GM12873 (cell line): Measurements from ENCODE around the gene ST3GAL5.

ENCODE experiments used
- CTCF ChIP-seq: IDR thresholded peaks from 2 replicates; pipeline ENCODE4 v1.5.1; 2012; ENCODE audit warnings: low read depth, mild to moderate bottlenecking, moderate library complexity, low read length, control low read depth; ENCODE audit not compliant: insufficient read depth; ENCODE audit errors: missing control alignments

Gene ST3GAL5

DNA sequence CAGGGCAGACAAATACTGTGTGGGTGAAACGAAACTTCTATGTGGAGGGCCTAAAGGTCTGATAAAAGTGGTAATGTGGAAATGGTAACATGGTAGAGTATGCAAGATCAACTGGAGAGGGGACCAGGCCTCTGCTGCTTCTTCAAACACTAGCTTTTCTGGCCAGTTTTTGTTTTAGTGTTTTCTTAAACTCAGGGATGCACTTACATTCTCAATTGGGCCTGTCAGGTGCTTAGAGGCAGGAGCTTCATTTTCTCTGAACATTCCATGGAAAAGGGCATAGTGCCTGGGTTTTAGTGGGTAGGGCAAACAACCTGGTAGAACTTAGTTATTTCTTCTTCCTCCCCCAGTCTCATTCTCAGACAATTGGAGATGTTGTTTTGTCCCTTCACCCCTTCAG lies 10.5 kb upstream of the ST3GAL5 start:
- no peak for TF ChIP-seq CTCF

DNA sequence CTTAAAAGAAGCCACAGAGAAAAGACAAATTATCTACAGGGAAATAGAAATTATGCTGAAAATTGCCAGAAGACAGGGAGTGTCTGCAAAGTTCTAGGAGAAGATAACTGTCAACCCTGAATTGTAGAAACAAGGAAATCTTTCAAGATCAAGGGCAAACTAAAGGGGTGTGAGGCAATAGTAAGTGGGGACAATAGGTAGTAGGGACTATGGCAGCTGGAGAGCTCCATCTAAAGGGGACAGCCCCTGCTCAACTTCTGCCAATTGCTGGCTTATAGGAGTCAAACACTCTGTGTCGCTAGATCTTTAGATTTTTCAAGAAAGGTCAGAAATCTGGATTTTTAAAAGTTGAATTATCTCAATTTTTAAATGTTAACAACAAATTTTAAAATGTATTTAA lies 10.1 kb upstream of the ST3GAL5 start:
- TF ChIP-seq CTCF, result no peak

- TF ChIP-seq CTCF, result no peak
These were observed 4.9 kb upstream of the ST3GAL5 start for GRCh38 chr2:85893428-85894258.

DNA sequence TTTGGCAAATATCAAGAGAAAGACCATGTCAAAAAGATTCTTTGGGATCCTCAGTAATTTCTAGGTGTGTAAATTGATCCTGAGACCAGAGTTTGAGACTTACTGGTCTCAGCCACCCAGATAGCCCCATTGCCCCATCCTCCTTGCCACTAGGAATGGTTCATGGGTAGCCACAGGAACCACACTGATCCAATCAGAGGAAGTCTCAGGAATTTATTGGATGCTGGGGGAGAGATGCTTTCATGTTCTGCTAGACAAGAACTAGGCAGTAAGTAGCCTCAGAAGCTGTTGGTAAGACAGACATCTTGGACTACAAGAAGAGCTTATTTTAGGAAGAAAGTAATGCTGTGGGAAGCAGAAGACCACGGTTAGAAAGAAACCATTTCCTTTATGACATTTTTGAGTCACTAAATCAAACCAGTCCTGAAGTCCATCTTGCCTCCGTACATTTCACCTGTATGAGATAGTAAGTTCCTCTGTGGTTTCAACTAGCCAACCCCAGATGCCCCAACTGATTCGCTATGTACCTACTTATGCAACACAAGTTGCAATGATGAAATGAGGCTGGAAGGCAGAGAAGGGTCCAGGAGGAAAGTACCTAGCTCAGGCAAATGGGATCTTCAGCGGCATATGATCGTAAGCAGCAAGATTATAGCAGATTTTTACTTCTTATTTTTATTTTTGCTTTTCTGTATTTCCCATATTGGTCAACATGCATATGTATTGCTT lies 3.6 kb upstream of the ST3GAL5 start:
- TF ChIP-seq CTCF, result no peak

- no peak for TF ChIP-seq CTCF
These were observed 1.9 kb upstream of the ST3GAL5 start for GRCh38 chr2:85890522-85891176.

GRCh38 chr2:85889627-85890281 lies 964 bp upstream of the ST3GAL5 start:
- no peak for TF ChIP-seq CTCF
